ENCODE results near the gene STAU1.

DNA sequence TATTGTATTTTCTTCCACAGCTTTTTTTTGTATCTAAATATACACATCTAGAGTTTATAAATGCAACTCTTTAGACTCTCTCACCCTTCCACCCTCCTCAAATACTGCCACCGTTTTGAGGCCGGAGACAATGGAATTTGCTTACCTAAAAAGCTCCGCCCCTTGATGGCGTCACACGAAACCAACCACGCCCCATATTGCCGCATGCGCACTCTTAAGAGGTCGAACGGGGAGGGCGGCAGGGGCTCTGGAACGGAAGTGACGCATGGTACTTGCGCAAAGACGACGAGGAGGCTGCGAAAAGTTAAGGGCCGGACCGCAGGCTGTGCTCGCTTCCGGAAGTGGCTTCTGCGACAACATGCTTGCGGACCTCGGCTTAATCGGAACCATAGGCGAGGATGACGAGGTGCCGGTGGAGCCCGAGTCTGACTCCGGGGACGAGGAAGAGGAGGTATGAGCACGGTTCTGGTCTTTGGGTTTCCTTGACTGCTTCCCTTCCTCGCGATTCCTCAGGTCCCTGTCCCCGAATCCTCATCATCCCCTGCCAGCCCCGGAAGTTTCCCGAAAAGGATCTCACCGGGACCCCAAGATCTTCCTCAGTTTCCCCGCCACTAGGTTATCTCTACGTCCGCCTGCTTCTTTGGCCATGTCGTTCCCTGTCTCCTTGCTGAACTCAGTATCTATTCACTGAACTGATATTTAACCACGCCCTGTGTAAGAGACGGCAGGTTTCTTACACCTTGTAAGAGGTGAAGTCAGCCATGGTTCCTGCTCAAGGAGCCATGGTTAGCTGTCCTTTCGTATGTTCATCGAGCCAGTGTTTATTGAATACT lies 31.2 kb upstream of the STAU1 start, which contains the start of gene DDX27:
- TF ChIP-seq GATA3 (IDR thresholded peaks at IDR 0.05; ENCODE audit: low read depth, low read length), result no peak
- TF ChIP-seq GATA2 (IDR thresholded peaks at IDR 0.05; ENCODE audit: low read depth, low read length), result no peak; the same call in 1 of the 2 replicates

Data from SH-SY5Y (cell line).